Neuronal stem cell (in vitro differentiated cells): ENCODE results near the gene SLC2A6. TPM values are rescaled to one million over a fixed set of nuclear protein-coding genes. Genes with fewer than 3 reads are reported as not detected.

ENCODE experiments used
- DNase-seq: peaks from one replicate; pipeline ENCODE4 v3.0.0-alpha.2; 2013; ENCODE audit warnings: low spot score
- H2AFZ ChIP-seq: one replicate; pipeline ENCODE4 v1.6.1; 2013; ENCODE audit warnings: mild to moderate bottlenecking, low read length, inconsistent platforms
- H2AK5ac ChIP-seq: 2 replicates; pipeline ENCODE4 v1.6.1; 2013; ENCODE audit warnings: low read depth, mild to moderate bottlenecking, inconsistent platforms, low read length, moderate library complexity, mixed read lengths
- H2BK120ac ChIP-seq: 2 replicates; pipeline ENCODE4 v1.6.1; 2013; ENCODE audit warnings: low read depth, mild to moderate bottlenecking, inconsistent platforms, low read length, moderate library complexity, mixed read lengths
- H2BK12ac ChIP-seq: one replicate; pipeline ENCODE4 v1.6.1; 2013; ENCODE audit warnings: low read length, inconsistent platforms
- H2BK15ac ChIP-seq: 2 replicates; pipeline ENCODE4 v1.6.1; 2013; ENCODE audit warnings: mild to moderate bottlenecking, low read length, inconsistent platforms, mixed read lengths
- H2BK5ac ChIP-seq: one replicate; pipeline ENCODE4 v1.6.1; 2013; ENCODE audit warnings: inconsistent platforms, mild to moderate bottlenecking, low read length, moderate library complexity
- H3K14ac ChIP-seq: one replicate; pipeline ENCODE4 v1.6.1; 2013; ENCODE audit warnings: low read length, inconsistent platforms
- H3K18ac ChIP-seq: 2 replicates; pipeline ENCODE4 v1.6.1; 2013; ENCODE audit warnings: low read length, inconsistent platforms
- H3K23ac ChIP-seq: 2 replicates; pipeline ENCODE4 v1.6.1; 2013; ENCODE audit warnings: low read depth, mild to moderate bottlenecking, mixed read lengths, low read length, inconsistent platforms; ENCODE audit not compliant: poor library complexity
- H3K27ac ChIP-seq: replicated peaks from 3 replicates; pipeline ENCODE4 v1.5.1; 2013; ENCODE audit warnings: low read length, inconsistent platforms
- H3K27me3 ChIP-seq, 3 experiments: 2 replicates each; pipeline ENCODE4 v1.6.1; 2013; ENCODE audit warnings: low read length in 3 of 3, mild to moderate bottlenecking in 2 of 3, inconsistent platforms in 1 of 3, low read depth in 1 of 3, mixed read lengths in 1 of 3, moderate library complexity in 1 of 3; ENCODE audit not compliant: control insufficient read depth in 3 of 3, insufficient read depth in 3 of 3
- H3K36me3 ChIP-seq, 2 donors: replicated peaks in 1 of 2; 2 replicates each; pipeline ENCODE4 v1.6.1; 2013; ENCODE audit warnings: low read length in 2 of 2; ENCODE audit not compliant: control insufficient read depth in 2 of 2, insufficient read depth in 2 of 2
- H3K4ac ChIP-seq: 2 replicates; pipeline ENCODE4 v1.6.1; 2013; ENCODE audit warnings: inconsistent platforms, mild to moderate bottlenecking, low read length, moderate library complexity
- H3K4me1 ChIP-seq, 2 donors: 1 replicate in 1 of 2; 2 replicates in 1 of 2; pipeline ENCODE4 v1.6.1; 2013; ENCODE audit warnings: low read length in 2 of 2, low read depth in 1 of 2; ENCODE audit not compliant: control insufficient read depth in 2 of 2, insufficient read depth in 1 of 2
- H3K4me2 ChIP-seq: one replicate; pipeline ENCODE4 v1.6.1; 2013; ENCODE audit warnings: mild to moderate bottlenecking, low read length, inconsistent platforms; ENCODE audit not compliant: insufficient read depth, poor library complexity, severe bottlenecking
- H3K4me3 ChIP-seq, 2 donors: 2 replicates each; pipeline ENCODE4 v1.5.1; 2013; ENCODE audit warnings: low read length in 2 of 2, mild to moderate bottlenecking in 2 of 2, inconsistent platforms in 1 of 2, moderate library complexity in 1 of 2
- H3K79me1 ChIP-seq: one replicate; pipeline ENCODE4 v1.6.1; 2013; ENCODE audit warnings: low read depth, mild to moderate bottlenecking, inconsistent platforms, low read length, moderate library complexity
- H3K9ac ChIP-seq: one replicate; pipeline ENCODE4 v1.6.1; 2013; ENCODE audit warnings: mild to moderate bottlenecking, low read depth, low read length, inconsistent platforms; ENCODE audit not compliant: poor library complexity
- H3K9me3 ChIP-seq, 2 donors: replicated peaks in 1 of 2; 2 replicates each; pipeline versions ENCODE3 to v1.6.1; 2013; ENCODE audit warnings: low read length in 2 of 2, mild to moderate bottlenecking in 2 of 2, inconsistent platforms in 1 of 2, low read depth in 1 of 2, mixed read lengths in 1 of 2, moderate library complexity in 1 of 2; ENCODE audit not compliant: control insufficient read depth in 2 of 2, insufficient read depth in 1 of 2
- H4K8ac ChIP-seq: one replicate; pipeline ENCODE4 v1.6.1; 2013; ENCODE audit warnings: low read depth, mild to moderate bottlenecking, inconsistent platforms, low read length, moderate library complexity
- H4K91ac ChIP-seq: one replicate; pipeline ENCODE4 v1.6.1; 2013; ENCODE audit warnings: low read length, low read depth, mild to moderate bottlenecking, inconsistent platforms; ENCODE audit not compliant: poor library complexity
- WGBS, 2 donors: extraction: QIAGEN DNeasy Blood & Tissue Kit; methylation state at CpG; one replicate each; pipeline ENCODE4 v1.1.7; 2013; ENCODE audit warnings: missing lambda C conversion rate in 2 of 2, mixed read lengths in 1 of 2; ENCODE audit not compliant: insufficient read length in 2 of 2, insufficient replicate concordance in 1 of 2; ENCODE audit errors: extremely low coverage in 2 of 2; 5-methylcytosine and 5-hydroxymethylcytosine counted together
- polyA plus RNA-seq, 2 experiments: library from polyadenylated mRNA; stranded (reverse); fragments of 200-250 nt; gene quantifications; one replicate each; pipeline ENCODE4 v1.2.3, GENCODE V29; 2013

The SLC2A6 gene, protein sequence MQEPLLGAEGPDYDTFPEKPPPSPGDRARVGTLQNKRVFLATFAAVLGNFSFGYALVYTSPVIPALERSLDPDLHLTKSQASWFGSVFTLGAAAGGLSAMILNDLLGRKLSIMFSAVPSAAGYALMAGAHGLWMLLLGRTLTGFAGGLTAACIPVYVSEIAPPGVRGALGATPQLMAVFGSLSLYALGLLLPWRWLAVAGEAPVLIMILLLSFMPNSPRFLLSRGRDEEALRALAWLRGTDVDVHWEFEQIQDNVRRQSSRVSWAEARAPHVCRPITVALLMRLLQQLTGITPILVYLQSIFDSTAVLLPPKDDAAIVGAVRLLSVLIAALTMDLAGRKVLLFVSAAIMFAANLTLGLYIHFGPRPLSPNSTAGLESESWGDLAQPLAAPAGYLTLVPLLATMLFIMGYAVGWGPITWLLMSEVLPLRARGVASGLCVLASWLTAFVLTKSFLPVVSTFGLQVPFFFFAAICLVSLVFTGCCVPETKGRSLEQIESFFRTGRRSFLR
- 3.7 TPM for polyA plus RNA-seq (2013, experiment 1 of 2)
- 3.8 TPM for polyA plus RNA-seq (2013, experiment 2 of 2)

DNA sequence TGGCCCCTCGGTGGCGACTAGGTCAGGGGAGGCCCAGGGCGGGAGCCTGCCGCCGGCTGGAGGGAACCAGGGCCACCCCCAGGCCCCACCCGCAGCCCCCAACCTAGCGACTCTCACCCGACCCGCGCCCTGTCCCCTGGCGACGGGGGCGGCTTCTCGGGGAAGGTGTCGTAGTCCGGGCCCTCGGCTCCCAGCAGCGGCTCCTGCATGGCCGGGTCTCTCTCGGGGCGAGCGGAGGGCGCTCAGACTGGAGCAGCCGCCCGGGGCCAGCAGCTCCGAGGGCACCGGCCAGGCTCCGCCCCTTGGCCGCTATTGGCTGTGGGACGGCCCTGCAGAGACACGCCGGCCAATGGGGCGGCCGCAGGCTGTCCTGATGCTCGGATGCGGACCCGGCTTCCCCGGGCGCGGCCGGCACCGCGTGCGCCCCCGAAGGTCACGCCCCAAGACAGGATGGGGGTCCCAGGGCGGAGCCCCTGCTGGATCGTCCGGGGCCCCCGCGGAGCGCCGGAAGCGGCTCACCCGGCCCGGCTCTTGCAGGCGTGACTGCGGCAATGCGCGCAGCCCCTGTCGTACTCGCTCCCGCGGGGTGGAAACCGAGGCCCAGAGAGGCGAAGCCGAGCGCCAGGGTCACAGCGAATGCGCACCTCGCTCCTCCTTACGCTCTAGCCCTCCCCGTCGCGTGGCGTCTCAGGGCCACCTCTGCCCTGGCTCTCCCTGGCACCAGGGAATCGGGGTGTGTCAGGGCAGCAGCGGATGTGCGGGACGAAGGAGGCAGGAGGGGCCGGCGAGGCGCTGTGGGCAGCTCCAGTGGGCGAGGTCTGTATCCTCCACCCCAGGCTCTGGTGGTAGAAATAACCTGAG lies at the start of gene SLC2A6:
Gene SLC2A6 (minus strand): TSS at position 249 of the 861 bp plus-strand sequence. CDS start 40 bp downstream, at position 209.
- H3K18ac ChIP-seq: peak within 1 kb of the TSS; percentile 86
- H2BK15ac ChIP-seq: peak within 1 kb of the TSS; percentile 87
- peak within 1 kb of the TSS; percentile 88 for H2BK12ac ChIP-seq
- H3K9ac ChIP-seq: peak within 1 kb of the TSS; percentile 96
- peak within 1 kb of the TSS; percentile 4 for H3K4ac ChIP-seq
- H3K4me2 ChIP-seq: peak within 1 kb of the TSS; percentile 96
- peak within 1 kb of the TSS; percentile 47 for H2BK120ac ChIP-seq
- H3K79me1 ChIP-seq: peaks cover 2% of the 10 kb centered on the region
- peak within 1 kb of the TSS; percentile 83 for H3K23ac ChIP-seq
- peak within 1 kb of the TSS; percentile 22 for H4K91ac ChIP-seq
- peak within 1 kb of the TSS; percentile 88 for H2AK5ac ChIP-seq
- no CpG with 5 or more reads among the region's 84 CpGs for WGBS, 2 donors
- peak within 1 kb of the TSS; percentile 71 to 84 for H3K4me3 ChIP-seq
- no peak within 1 kb of the TSS for H4K8ac ChIP-seq
- H3K14ac ChIP-seq: peak within 1 kb of the TSS; percentile 97
- peaks cover 8 to 27% of the 10 kb centered on the region in 2 donors for H3K36me3 ChIP-seq
- DNase-seq: peak; percentile 85
- peak within 1 kb of the TSS; percentile 100 for H2AFZ ChIP-seq
- peaks cover 0 to 22% (median 7%) of the 10 kb centered on the region in 3 experiments for H3K27me3 ChIP-seq
- H3K9me3 ChIP-seq: no peaks in the 10 kb centered on the region
- H2BK5ac ChIP-seq: peak within 1 kb of the TSS; percentile 90
- H3K27ac ChIP-seq: no peak within 1 kb of the TSS
- peaks cover 10% of the 10 kb centered on the region in 2 donors for H3K4me1 ChIP-seq

DNA sequence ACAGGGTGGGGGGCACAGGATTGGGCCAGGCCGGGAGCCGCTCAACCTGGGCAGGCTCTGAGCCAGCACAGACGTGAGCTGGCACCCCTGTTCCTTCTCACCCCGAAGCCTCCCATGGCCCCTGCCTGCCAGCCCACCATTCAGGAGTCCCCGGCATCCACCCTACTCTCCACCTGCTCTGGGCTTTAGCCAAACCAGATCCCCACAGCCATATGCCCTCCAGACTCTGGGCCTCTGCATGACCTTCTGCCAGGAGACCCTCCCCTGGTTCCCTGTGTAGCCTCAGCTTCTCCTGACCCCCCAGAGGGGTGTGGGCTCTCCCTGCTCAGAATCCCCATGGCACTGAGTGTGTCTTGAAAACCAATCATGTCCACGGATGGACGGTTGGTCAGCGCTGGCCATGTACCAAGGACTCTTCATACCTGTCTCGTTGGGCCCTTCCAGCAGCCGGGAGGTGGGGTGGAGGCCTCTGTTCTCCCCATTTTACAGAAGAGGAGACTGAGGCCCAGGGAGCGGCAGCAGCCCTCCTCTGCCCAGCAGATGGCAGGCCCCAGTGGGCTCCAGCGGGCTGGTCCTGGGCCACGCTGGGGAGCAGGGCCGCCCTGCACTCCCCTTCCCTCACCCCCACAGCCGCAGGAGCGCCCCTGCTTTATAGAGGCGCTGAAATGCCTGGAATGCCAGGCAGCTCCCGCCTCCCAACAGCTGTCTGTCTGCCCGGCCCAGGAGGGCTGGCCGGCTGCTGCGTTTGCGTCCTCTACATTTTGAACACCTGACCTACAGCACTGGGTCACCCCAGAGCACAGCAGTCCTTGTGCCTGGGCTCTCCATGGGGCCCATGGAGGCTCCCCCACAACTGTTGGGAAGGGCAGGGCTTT lies 49.3 kb upstream of the SLC2A6 start:
- no peak overlapping the region for H3K4me2 ChIP-seq
- WGBS, 2 donors: no CpG with 5 or more reads among the region's 22 CpGs
- H2AK5ac ChIP-seq: peak overlapping the region; percentile 90
- DNase-seq: no peak
- no peaks in the 10 kb centered on the region for H3K9me3 ChIP-seq
- peak overlapping the region; percentile 39 for H3K14ac ChIP-seq
- no peak overlapping the region for H3K23ac ChIP-seq
- H2BK5ac ChIP-seq: no peak overlapping the region
- no peak overlapping the region for H3K4me3 ChIP-seq
- H3K18ac ChIP-seq: peak overlapping the region; percentile 78
- no peak overlapping the region for H4K8ac ChIP-seq
- peaks cover 24 to 29% of the 10 kb centered on the region in 2 donors for H3K4me1 ChIP-seq
- H2AFZ ChIP-seq: peak overlapping the region; percentile 85
- no peak overlapping the region for H3K9ac ChIP-seq
- H2BK120ac ChIP-seq: peak overlapping the region; percentile 17
- peaks cover 0 to 39% (median 2%) of the 10 kb centered on the region in 3 experiments for H3K27me3 ChIP-seq
- no peak overlapping the region for H2BK12ac ChIP-seq
- no peaks in the 10 kb centered on the region for H3K36me3 ChIP-seq
- no peak overlapping the region for H3K4ac ChIP-seq
- no peaks in the 10 kb centered on the region for H3K79me1 ChIP-seq
- peak overlapping the region; percentile 28 for H2BK15ac ChIP-seq
- H4K91ac ChIP-seq: no peak overlapping the region
- no peak overlapping the region for H3K27ac ChIP-seq

DNA sequence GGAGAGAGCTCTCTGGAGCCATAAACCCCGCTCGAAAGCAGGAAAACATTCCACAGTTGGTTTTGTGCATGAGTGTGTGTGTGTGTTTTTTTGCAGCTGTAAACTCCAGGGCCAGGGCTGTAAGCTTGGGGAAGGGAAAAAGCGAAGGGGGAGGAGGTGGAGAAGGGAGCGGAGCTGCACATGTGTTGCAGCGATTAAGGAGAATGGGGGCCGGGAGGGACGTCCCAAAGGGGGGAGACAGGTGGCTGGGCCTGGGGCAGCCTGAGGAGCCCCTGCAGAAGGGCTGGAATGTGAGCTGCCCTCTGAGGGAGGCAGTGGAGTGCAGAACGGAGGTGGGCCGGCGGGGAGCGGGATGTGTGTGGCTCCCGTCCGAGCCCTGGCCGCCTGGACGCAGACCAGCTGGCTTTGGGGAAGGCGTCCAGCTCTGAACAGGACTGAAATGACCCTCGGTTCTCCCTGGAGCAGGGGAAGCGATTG lies 48.6 kb upstream of the SLC2A6 start:
- Histone ChIP-seq H2BK12ac (no peak overlapping the region), H2BK120ac (no peak overlapping the region), H3K4me2 (peak overlapping the region; percentile 13), H3K36me3 (no peaks in the 10 kb centered on the region), H2BK15ac (no peak overlapping the region), H3K27me3 (peaks cover 0 to 38% (median 2%) of the 10 kb centered on the region in 3 experiments), H2AFZ (peak overlapping the region; percentile 85), H3K27ac (no peak overlapping the region), H3K4me3 (no peak overlapping the region), H3K4me1 (peaks cover 24 to 31% of the 10 kb centered on the region in 2 donors), H3K18ac (peak overlapping the region; percentile 78), H3K4ac (no peak overlapping the region), H2AK5ac (no peak overlapping the region), H2BK5ac (no peak overlapping the region), H4K91ac (no peak overlapping the region), H3K9ac (no peak overlapping the region), H3K23ac (no peak overlapping the region), H3K79me1 (no peaks in the 10 kb centered on the region), H4K8ac (no peak overlapping the region), H3K14ac (no peak overlapping the region), H3K9me3 (no peaks in the 10 kb centered on the region)
- DNase-seq: no peak
- no CpG with 5 or more reads among the region's 18 CpGs for WGBS, 2 donors
